Skin of body (tissue), 2 donors: ENCODE measurements around the gene RIBC1. TPM values are rescaled to one million over a fixed set of nuclear protein-coding genes. Genes with fewer than 3 reads are reported as not detected.
"Not testable (repeated sequence)": the region's sequence is repeated elsewhere in the genome, so short reads cannot be mapped to it uniquely, and the experiment has no call there.

Experiments used
- DNase-seq: peaks from one replicate; lab custom pipeline; 2025; lab: John Stamatoyannopoulos, UW
- total RNA-seq: library from RNA; depleted of rRNA; stranded (reverse); fragments of >200 nt; gene quantifications from one replicate; pipeline ENCODE4 v1.2.3, GENCODE V29; 2014

RIBC1 gene
- total RNA-seq, 1 donor from 2014 or later, result 0.49 TPM

DNA sequence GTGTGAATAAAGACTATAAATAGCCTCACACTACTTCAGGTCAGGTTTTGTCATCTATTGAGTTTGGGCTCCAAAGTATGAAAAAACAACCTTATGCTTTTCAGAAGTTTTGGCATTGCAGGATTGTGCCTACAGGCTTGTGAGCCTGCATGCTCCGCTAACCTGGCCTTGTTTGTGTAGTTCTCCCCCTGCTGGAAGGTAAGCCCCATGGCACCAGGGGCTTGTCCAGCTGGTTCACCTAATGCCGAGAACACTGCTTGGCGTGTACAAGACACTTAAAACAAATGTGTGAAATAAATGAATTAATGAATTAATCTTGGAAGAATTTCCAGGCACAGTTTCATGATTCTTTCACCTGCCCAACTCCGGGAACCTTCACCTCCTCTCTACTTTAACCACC lies 13.3 kb downstream of the RIBC1 start:
- DNase-seq, result no peak

DNA sequence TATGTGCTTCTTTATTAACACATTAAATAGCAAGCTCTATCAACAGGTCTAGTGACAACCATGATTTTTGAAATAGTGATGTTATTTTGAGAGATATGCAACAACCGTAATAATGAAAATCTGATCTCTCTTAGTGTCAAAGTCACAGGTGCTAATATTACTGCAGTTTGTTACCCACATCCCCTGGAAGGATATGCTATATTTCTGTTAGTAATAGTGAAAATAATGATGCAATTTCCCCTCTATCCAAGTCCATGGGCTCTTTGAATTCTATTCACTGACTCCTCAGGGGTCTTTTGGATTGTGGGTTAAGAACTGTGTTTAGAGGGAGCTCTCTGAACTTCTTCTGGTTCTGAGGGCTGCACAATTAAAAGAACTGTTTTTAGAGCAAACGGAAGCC lies 14.5 kb downstream of the RIBC1 start:
- no peak for DNase-seq

DNA sequence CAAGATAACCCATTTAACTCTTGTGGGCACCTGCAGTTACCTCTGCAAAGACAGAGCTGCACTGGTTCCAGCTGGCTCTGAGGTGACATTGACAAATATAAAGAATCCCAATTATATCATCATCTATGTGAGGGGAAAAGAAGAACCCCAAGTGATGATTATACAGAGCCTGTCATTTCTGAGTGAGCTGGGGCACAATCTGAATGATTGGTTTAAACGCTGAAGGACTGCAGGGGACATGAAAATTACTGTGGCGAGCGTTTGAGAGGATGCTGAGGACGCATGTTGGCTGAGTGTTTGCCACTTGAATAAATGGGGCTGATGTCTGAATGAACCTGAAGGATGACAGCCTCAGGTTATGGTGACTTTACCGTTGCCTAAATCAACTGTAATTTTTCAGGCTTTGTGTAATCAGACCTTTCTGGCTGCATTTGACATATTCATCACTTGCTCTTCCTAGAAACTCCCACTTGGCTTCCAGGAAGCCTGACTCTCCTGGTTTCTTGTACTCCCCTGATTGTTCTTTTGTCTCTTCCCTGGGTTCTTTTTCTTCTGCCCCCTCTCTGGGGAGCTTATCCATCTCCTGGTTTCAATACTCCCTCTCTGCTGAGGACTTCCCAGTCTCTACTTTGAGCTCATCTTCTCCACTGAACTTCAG lies 15.6 kb downstream of the RIBC1 start:
- no peak for DNase-seq

DNA sequence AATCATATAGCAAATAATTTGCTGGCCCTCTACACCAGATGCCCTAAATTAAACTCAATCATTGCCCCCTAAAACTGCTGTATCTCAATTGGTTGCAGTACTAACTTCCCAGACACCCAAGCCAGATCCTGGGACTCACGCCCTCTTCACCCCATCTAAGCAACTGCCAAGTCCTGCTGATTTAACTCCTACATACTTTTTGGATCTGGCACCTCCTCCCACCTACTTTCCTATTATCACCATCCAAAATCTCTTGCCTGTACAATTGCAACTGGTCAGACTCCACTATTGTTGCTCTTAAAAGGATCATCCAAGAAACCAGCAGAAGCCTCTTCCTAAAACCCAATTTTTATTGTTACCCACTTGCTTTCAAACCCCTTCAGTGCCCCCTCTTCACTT lies 16.2 kb downstream of the RIBC1 start:
- no peak for DNase-seq

DNA sequence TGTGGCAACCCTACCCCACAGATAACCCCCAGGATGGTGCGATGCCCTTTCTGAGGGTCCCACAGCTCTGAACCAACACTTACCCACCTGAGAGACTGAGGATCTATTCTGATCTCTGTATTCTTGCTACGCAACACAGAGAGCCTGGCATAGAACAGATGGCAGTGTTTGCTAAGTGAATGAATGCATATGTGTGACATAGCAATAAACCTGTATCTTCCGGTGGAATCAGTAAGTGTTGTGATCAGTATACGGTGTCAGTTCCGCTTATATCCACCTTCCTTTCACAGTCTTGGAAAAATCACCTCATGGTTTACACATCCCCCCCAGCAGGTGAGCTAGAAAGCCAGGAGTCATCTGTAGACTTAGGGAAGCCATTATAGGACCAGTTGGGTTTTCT lies 17.4 kb downstream of the RIBC1 start:
- DNase-seq, result no peak

DNA sequence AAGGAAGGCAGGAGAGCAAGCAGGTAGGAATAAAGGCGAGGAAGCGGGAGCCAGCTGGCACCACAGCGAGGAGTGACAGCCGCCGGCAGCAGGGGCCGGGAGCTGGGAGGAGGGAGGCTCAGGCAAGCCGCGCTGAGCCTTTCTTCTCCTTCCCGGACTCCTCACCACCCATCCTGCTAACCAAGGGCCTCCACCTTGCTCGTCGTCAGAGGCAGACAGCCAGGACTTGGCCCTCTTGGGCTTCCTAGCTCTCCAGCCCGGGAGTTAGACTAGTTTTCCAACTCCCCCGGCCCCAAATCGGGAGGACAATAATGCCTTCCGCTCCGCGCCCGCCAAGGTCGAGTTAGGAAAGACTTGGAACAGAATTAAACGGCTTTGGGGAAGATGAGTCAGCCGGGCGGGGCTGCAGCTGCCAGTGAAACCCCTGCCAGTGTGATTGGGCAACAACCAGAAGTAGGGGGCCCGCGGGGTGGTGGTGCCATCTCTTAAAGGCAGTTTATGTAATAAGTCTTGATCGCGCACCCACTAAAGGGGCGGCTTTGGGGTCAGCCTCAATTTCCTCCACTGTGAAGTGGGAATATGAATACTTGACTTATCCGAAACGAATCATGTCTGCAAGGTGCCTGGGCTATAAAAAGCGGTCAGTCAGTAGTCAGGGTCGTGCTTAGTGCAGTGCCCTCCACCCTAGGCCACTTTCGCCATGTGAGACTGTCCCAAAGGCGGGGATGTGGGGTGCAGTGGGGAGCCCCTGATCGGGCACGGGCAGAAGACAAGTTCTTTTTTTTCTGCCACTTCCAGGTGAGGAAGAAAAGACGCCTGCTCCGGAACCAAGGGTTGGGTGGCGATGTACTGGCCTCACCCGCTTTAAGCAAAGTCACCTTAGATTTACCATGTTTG lies 18.2 kb downstream of the RIBC1 start:
- DNase-seq, result no peak

DNA sequence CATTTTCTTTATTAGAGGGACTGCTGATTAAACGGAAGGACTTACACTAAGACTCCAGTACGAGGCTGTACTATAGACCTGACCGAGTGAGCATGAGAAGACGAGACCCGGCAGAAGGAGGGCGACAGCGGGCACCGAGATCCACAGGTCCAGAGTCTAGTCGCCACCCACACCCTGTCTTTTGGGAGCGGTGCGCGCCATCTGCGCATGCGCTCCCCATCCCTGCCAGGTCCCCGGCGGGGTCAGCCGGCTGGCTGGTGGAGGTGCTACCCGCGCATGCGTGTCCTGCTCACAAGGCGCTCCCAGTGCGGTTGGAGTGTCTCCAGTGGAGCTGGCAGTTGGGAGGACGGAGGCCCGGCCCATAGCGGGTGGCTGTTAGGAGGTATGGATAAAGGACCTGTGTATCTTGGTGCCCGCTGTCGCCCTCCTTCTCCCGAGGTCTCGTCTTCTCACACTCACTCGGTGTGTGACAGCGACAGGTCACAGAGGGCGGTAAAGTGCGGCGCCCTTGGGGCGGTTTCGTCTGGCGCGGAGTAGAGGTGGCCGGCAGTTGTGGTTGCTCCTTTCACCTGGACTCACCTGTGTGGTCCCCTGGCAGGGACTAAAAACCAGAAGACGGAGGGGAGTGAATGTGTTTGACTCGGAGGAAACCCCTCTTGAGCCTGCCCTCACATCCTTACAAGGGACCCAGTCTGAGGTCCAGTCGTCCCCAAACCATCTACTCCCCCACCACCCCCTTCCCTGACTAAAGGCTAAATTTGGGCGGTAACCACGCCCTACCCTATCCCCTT lies 19.1 kb downstream of the RIBC1 start:
- no peak for DNase-seq

DNA sequence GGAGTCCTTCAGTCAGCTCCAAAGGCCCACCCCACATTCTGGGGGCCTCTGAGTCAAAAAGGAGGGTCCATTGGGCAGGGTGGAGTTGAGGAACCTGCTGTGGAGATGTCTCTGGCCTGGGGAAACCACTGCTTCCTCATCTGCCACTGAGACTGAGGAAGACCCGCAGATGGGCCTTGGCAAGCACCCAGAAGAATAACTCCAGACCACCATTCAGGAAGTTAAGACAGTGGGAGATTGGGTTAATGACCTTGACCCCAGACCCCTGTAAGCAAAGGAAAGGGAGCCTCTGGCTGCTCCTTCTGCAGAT lies 19.6 kb downstream of the RIBC1 start:
- DNase-seq, result no peak

DNA sequence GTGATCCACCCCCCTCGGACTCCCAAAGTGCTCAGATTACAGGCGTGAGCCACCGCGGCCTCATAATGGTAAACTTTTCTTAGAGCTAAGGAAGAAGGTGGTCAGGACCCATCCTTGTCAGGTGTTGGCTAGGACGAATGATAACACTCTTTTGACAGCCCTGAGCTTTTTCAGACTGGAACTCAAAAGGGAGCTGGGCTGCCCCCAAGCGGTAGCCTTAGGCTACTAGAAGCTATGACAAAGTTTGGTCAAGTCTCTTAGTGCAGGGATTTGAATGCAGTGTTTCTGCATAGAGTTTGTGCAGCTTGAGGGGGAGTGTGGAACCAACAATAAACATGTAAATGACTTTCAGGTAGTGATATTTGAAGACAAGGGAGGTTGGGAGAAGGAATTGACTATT lies 23.3 kb downstream of the RIBC1 start:
- DNase-seq, result no peak

DNA sequence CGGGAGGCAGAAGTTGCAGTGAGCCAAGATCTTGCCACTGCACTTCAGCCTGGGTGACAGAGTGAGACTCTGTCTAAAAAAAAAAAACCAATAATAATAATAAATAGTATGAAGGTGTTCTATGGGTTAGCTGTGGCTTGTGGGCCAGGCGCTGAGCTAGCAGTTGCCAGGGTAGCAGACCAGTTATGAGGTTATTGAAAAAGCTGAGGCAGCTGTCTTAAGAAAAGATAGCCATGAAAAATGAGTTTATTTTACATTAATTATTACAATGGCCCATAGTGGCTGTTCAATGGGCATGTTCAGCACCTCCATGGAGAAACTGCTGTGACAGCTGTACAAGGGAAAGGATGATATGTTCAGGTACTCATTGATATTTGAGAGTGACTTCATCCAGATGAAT lies 24.8 kb downstream of the RIBC1 start:
- no peak for DNase-seq

DNA sequence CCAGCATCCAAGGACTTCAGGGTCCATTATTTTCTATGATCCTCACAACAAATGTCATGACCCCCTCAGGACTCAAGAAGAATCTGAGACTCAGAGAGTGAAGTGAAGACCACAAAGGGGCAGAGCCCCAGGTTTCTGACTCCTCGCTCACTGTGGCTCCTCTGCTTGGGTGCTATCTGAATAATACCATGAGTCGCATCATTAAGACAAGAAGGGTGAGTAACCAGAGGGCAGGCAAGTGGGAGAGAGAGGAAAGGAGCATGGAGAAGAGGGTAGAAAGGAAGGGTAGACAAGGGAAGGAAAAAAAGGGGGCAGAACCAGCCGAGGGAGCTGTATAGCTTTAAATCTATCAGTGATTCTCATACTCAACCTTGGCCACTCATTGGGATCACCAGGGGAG lies 27.0 kb downstream of the RIBC1 start:
- DNase-seq, result no peak

DNA sequence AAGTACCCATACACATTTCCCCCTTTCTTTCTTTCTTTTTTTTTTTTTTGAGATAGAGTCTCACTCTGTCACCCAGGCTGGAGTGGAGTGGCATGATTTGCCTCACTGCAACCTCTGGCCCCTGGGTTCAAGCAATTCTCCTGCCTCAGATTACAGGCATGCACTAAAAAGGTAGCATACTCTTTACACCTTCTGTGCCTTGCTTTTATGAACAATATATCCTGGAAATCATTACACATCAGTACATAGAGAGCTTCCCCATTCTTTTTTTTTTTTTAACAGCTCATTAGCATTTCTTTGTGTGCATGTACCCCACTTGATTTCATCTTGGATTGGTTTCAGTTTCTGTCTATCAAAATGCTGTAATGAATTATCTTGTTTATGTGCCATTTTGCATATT lies 30.1 kb downstream of the RIBC1 start:
- DNase-seq, result no peak

DNA sequence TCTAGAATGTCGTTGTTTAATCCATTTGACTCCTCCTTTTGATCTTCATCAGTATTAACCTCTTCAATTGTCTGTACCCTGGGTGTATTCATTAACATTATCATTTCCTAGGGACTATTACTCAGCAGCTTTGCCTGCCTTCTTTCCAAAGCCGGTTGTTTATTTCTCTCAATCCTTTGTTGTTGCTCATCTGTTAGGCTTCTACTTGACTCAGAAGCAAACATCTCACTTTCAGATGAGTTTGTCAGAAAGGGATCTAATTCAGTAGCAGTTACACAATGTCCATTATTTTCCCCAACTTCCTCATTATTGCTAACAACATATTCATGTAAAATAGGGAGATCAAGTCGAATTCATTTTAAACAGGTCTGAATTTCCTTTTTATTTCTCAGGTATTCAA lies 33.6 kb downstream of the RIBC1 start:
- no peak for DNase-seq

DNA sequence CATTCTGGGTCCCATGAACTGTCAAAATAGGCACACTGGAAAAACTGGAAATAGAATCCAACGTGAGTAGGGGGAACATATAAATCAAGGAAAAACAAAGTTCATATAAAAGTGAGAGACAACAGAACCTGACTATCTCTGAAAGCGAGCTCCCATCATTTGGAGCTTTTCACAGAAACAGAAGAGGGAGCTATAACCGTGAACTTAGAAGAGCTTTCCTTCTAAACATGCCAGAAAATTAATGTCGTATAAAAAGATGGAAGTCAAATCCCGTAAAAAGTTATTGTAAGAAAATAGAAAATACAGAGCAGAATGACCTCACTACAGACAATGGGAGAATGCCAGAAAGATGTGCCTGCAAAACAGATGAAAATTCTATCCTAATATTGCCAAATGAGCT lies 35.4 kb downstream of the RIBC1 start:
- DNase-seq, result no peak

DNA sequence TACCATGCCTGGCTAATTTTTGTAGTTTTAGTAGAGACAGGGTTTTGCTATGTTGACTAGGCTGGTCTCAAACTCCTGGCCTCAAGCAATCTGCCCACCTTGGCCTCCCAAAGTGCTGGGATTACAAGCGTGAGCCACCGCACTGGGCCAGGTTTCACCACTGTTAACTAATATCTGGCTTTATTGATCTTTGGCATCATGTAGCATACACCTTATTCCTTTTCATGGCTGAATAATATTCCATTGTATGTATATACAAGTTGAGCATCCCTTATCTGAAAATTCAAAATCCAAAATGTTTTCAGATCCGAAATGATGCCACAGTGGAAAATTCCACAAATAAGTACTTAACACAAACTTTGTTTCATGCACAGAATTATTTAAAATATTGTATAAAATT lies 46.0 kb downstream of the RIBC1 start:
- DNase-seq, result not testable (repeated sequence)

DNA sequence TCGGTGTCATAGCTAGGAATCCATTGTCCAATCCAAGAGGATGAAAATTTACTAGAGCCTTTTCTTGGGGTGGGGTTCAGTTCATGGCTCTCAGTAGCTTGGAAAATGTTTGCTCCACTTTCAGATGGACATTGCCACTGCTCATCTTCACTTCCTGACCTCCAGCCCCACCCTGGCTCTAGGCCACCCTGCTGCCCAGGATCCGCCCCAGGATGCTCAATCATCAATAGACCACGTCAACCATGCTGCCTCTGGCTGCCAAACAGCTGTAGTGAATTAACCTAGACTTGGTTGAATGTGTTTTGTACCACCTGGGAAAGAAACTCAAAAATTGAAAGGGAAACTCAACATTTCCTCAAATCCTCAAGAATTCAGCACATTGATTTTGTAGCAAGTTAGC lies 48.7 kb downstream of the RIBC1 start:
- DNase-seq, result no peak

DNA sequence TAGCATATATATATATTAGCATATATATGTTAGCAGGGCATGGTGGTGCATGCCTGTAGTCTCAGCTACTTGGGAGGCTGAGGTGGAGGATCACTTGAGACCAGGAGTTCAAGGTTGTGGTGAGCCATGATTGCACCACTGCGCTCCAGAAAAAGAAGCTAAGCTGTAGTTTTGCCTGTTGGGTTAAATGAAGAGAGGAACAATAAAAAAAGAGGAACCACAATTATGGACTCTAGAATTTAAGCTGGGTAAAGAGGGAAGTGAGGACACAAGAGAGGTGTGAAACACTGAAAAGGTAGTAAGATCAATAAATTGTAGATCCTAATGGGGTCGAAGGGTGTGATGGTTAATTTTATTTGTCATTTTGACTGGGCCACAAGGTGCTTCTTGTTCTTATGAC lies 52.0 kb downstream of the RIBC1 start:
- no peak for DNase-seq

DNA sequence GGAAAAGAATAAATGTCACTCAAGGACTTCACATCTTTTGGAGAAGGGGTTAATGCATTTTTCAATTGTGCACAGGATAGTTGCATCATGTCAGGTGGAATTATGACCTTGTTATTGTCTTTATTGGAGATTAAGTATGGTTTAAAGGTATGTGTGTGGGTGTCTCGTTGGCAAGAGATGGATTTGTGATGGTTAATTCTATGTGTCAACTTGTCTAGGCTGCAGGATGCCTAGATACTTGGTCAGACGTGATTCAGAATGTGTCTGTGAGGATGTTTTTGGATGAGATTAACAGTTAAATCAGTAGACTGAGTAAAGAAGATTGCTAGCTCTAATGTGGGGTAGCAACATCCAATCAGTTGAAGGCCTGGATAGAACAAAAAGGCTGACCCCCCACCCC lies 53.7 kb downstream of the RIBC1 start:
- no peak for DNase-seq

DNA sequence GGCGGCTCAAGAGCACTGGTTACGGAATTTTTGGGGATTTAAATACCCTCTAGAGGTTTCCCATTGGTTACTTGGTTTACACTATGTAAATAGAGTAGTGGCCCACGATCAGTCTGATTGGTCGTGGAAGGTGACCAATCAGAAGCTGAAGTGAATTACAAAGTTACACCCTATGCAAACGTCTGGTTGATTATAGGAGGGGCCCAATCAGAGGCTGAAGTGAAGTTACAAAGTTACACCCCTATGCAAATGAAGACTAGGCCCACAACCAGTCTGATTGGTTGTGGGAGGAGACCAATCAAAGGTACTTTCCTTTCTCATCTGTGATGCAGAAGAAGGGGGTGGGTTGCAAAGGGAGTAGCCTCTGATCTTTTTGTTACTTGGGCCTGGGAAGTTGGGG lies 56.6 kb downstream of the RIBC1 start:
- no peak for DNase-seq
